ENCODE measurements around the gene HELT.
"Not testable (repeated sequence)": the region's sequence is repeated elsewhere in the genome, so short reads cannot be mapped to it uniquely, and the experiment has no call there.

HELT gene

DNA sequence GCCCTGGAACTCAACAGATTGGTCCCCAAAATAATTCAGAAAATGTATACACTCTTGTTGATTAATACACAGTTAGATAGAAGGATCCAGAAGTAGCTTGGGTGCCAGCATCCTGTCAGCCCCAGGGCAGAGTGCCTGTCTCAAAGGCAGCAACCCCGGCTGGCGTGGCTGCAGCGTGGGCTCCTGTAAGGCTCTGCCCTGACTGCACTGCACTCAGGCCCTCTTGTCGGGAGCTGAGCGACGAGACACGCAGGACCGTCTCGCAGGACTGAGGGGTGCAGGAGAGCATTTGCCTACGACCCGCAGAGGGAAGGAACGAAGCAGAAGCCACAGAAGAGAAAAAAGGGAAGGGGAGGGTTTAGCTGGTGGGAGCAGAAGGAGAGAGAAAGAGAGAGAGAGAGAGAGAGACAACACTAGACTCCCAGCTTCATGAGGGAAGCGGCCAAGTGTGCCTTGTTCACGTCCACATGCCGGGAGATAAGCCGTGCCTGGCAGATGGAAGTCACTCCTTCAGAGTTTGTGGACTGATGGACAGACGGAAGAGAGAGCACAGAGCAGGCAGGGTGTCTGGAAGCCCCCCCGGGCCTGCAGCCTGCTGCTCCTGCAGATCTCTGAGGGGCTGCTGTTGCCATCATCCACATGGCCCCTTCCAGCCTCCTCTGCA, 38.7 kb upstream of the HELT start:
- TF ChIP-seq, protein P1, sequence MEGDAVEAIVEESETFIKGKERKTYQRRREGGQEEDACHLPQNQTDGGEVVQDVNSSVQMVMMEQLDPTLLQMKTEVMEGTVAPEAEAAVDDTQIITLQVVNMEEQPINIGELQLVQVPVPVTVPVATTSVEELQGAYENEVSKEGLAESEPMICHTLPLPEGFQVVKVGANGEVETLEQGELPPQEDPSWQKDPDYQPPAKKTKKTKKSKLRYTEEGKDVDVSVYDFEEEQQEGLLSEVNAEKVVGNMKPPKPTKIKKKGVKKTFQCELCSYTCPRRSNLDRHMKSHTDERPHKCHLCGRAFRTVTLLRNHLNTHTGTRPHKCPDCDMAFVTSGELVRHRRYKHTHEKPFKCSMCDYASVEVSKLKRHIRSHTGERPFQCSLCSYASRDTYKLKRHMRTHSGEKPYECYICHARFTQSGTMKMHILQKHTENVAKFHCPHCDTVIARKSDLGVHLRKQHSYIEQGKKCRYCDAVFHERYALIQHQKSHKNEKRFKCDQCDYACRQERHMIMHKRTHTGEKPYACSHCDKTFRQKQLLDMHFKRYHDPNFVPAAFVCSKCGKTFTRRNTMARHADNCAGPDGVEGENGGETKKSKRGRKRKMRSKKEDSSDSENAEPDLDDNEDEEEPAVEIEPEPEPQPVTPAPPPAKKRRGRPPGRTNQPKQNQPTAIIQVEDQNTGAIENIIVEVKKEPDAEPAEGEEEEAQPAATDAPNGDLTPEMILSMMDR (conservative IDR thresholded peaks at IDR 0.05; ENCODE audit: low read length), result no peak
- DNase-seq (ENCODE audit: low read depth), result no peak
- no peak overlapping the region for H3K4me3 ChIP-seq (ENCODE audit: low read length)

GRCh38 chr4:184980261-184980660, 38.0 kb upstream of the HELT start:
- H3K4me3 ChIP-seq (ENCODE audit: low read length), result no peak overlapping the region
- TF ChIP-seq, protein P1 (conservative IDR thresholded peaks at IDR 0.05; ENCODE audit: low read length), result no peak
- no peak for DNase-seq (ENCODE audit: low read depth)

DNA sequence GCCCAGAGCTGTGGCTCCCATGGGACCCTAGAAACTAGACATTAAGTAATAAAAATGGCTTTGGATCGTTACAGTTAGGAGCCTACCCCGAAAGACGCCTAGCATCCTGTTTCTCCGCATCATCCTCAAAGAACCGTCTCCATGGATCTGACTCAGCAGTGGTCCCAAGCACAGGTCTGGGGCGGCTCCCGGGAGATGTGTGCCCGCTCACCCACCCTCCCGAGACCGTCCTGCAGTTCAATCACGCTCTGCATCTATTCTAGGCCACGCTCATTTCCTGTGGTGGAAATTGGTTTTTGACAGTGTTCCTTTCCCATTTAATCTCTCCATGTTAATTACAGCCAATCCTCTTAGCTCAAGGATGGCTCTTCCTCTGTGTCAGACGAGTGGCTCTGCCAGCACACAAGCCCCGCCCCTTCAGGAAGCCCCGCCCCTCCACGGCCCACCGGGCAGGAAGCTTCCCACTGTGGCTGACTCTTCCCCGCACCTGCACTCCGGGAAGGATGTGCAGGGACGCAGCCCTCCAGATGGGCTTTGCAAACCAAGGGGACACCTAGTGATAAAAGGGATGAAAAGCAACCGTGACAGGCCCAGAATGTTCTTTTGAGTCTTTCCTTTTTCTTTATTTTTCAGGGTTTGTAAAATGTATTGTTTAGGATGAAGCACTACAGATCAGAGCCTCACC, 34.5 kb upstream of the HELT start:
- no peak overlapping the region for H3K4me3 ChIP-seq (ENCODE audit: low read length)
- TF ChIP-seq, protein P1 (conservative IDR thresholded peaks at IDR 0.05; ENCODE audit: low read length), result peak; percentile 56
- peak; percentile 34 for DNase-seq (ENCODE audit: low read depth)

- H3K4me3 ChIP-seq (ENCODE audit: low read length), result no peak overlapping the region
- TF ChIP-seq, protein P1 (conservative IDR thresholded peaks at IDR 0.05; ENCODE audit: low read length), result no peak
- no peak for DNase-seq (ENCODE audit: low read depth)
Observed at GRCh38 chr4:184987493-184988031, 30.7 kb upstream of the HELT start.

DNA sequence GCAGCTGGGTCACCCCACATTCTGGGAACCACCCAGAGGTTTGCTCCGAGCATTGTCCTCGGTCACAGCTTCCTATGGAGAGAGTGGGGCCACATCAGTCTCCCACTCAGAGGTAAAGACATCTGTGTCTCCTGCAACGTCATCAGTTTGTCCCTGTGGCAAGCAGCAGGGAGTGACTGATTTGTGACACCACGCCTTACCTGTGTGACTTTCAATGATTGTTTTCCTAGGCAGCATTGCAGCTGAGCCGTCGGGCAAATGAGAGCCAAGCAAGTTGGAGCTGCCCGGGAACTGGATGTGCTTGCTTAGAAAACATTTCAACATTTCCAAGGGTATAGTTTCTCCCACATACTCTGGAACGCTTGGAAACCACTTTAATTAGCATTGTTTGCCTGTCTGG, 29.7 kb upstream of the HELT start:
- H3K4me3 ChIP-seq (ENCODE audit: low read length), result no peak overlapping the region
- TF ChIP-seq, protein P1 (conservative IDR thresholded peaks at IDR 0.05; ENCODE audit: low read length), result no peak
- no peak for DNase-seq (ENCODE audit: low read depth)

DNA sequence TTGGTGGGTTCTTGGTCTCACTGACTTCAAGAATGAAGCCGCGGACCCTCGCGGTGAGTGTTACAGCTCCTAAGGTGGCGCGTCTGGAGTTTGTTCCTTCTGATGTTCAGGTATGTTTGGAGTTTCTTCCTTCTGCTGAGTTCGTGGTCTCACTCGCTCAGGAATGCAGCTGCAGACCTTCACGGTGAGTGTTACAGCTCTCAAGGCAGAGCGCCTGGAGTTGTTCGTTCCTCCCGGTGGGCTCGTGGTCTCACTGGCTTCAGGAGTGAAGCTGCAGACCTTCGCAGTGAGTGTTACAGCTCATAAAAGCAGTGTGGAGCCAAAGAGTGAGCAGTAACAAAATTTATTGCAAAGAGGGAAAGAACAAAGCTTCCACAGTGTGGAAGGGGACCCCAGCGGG, 29.0 kb upstream of the HELT start:
- DNase-seq (ENCODE audit: low read depth); H3K4me3 ChIP-seq (ENCODE audit: low read length): not testable (repeated sequence)

- H3K4me3 ChIP-seq (ENCODE audit: low read length); DNase-seq (ENCODE audit: low read depth): not testable (repeated sequence)
Observed at GRCh38 chr4:184990131-184990530, 28.2 kb upstream of the HELT start.

- DNase-seq (ENCODE audit: low read depth), result no peak
- H3K4me3 ChIP-seq (ENCODE audit: low read length), result no peak overlapping the region
- TF ChIP-seq, protein P1 (conservative IDR thresholded peaks at IDR 0.05; ENCODE audit: low read length), result no peak
Observed at GRCh38 chr4:184991860-184992259, 26.4 kb upstream of the HELT start.

All from AG10803 (cell line).